ENCODE results near the gene HGFAC.
A peak's percentile ranks its signal among the peaks of the same experiment; 100 is the strongest.

DNA sequence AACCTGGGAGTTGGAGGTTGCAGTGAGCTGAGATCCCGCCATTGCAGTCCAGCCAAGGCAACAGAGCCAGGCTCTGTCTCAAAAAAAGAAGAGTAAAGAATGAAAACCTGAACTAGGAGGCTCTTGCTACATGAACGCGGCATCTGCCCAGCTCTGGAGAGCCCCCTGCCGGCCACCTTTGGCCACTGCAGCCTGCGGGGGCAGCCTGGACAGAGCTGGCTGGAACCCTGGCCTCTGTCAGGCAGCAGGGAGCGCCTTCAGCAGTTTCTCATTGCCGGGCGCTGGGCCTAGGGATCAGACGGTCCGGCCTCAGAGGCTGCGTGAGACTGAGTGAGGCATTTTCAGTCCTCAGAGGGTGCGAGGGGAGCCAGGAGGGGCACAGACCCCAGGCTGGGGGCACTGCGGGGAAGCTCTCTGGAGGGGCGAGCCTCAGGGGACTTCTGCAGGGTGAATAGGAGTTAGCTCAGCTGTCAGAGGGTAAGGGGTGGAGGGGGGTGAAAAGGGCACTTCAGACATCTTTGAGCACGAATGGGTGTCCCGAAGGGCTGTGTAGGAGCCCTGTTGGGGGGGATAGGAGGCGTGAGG is 38.9 kb downstream of the HGFAC start:
- peak; percentile 97 for TF ChIP-seq CTCF (IDR thresholded peaks at IDR 0.05; ENCODE audit: insufficient read depth, low read length)
- no peak for TF ChIP-seq POLR2AphosphoS5 (IDR thresholded peaks at IDR 0.05; ENCODE audit: low read depth)
- TF ChIP-seq REST (IDR thresholded peaks at IDR 0.05; ENCODE audit: insufficient replicate concordance, low read depth), result no peak
- TF ChIP-seq SPI1 (IDR thresholded peaks at IDR 0.05; ENCODE audit: borderline replicate concordance, low read depth), result no peak
- TF ChIP-seq GABPA (IDR thresholded peaks at IDR 0.05; ENCODE audit: low read depth), result no peak
